HT1080 (cell line): ENCODE data around the gene LAMB4. TPM values are rescaled to one million over a fixed set of nuclear protein-coding genes. Genes with fewer than 3 reads are reported as not detected.
"Not testable (repeated sequence)": the region's sequence is repeated elsewhere in the genome, so short reads cannot be mapped to it uniquely, and the experiment has no call there.

Experiments used
- DNase-seq: peaks from one replicate; pipeline ENCODE4 v3.0.0-alpha.2; 2015; ENCODE audit warnings: low read depth
- total RNA-seq: library from RNA; depleted of rRNA; stranded (reverse); fragments of >200 nt; shearing (Covaris generic); gene quantifications from 2 replicates; pipeline ENCODE4 v1.2.3, GENCODE V29; 2014

Gene LAMB4
- total RNA-seq, 1 experiment from 2014 or later = 0.06 TPM

GRCh38 chr7:108051454-108051853, 78.7 kb downstream of the LAMB4 start:
- no peak for DNase-seq

DNA sequence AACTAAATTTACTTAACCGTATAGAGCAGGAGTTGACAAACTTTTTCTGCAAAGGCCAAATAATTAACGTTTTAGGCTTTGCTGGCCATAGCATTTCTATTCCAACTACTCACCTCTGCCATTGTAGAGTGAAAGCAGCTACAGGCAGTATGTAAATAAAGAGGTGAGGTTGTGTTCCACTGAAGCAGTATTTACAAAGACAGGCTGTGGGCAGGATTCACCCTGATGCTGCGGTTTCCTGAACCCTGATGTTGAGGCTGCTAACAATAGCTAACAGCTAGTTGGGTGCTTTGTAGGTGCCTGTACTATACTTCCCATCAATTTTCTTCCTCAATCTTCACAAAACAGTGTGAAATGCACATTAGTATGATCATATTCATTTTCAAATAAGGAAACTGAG, 80.2 kb downstream of the LAMB4 start:
- no peak for DNase-seq

- no peak for DNase-seq
These were observed 81.7 kb downstream of the LAMB4 start for GRCh38 chr7:108048422-108048821.

DNA sequence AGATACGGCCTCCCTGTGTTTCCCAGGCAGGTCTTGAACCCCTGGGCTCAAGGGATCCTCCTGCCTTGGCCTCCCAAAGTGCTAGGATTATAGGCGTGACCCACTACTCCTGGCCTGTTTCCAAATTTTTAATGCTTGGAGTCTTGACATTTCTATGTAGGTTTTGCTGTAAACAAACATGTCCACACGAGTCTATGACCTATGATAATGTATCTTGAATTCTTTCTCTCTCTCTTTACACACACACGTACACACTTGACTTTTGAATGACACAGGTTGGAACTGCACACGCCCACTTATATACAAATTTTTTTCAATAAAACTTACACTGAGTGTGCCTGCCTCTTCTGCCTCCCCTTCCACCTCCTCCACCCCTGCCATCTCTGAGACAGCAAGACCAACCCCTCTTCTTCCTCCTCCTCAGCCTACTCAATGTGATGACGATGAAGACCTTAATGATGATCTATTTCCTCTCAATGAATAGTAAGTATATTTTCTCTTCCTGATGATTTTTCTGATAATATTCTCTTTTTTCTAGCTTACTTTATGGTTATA, 83.1 kb downstream of the LAMB4 start:
- DNase-seq = no peak

GRCh38 chr7:108045669-108046068, 84.5 kb downstream of the LAMB4 start:
- DNase-seq = no peak

- DNase-seq = no peak
These were observed 85.0 kb downstream of the LAMB4 start for GRCh38 chr7:108045154-108045553.

DNA sequence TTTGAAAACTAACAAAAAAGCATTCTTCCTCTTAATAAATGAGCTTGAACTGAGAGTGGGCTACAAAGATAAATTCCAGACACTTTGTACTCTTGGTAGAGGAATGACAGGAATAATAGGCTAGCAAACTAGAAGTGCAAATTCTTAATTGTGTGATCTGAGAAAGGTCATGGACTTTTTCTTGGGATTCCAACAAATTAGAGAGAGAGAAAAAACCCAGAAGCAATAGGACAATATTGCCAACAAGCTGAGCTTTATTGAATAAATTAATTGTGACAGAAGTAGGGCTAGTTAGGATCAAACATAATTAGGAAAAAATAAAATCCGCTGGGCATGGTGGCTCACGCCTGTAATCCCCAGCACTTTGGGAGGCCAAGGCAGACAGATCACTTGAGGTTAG, 85.8 kb downstream of the LAMB4 start:
- DNase-seq = no peak

GRCh38 chr7:108038986-108039385, 91.2 kb downstream of the LAMB4 start:
- DNase-seq = no peak

DNA sequence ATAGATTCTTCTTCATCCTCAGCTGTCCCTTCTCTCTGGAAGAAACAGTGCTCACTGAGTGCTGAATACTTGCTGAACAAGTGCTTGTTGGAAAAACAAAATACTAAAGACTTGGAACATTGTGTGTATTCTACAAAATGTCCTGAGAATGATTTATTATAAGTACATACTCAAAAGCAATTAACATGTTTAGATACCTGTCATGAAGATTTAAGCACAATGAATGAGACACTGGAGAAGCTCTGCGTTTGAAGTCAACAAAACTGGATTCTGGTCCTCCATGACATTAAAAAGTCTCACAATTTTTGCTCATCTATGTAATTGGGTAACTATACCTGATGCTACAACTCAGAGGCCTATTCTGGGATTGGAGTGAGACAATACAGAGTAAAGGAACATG, 92.4 kb downstream of the LAMB4 start:
- no peak for DNase-seq

- no peak for DNase-seq
These were observed 93.0 kb downstream of the LAMB4 start for GRCh38 chr7:108037140-108037539.

DNA sequence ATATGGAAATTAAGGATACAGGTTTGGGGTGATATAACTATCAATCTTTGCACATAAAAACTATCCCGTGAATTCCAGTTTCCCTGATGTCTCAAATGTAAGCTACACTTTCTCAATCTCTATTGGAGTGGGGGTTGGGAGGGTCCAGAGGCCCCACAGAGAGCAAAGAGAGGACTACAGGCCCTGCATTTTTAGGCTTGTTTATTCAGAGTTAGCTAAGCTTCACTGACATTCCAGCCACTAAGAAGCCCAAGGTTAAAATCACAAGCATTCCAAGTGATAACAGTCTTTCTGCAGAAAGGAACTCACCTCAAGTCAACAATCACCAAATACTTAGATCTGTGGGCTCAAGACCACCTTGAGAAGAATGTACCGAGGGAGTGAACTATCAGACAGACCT, 95.6 kb downstream of the LAMB4 start:
- DNase-seq = no peak

GRCh38 chr7:108033776-108034497, 96.2 kb downstream of the LAMB4 start:
- no peak for DNase-seq

DNA sequence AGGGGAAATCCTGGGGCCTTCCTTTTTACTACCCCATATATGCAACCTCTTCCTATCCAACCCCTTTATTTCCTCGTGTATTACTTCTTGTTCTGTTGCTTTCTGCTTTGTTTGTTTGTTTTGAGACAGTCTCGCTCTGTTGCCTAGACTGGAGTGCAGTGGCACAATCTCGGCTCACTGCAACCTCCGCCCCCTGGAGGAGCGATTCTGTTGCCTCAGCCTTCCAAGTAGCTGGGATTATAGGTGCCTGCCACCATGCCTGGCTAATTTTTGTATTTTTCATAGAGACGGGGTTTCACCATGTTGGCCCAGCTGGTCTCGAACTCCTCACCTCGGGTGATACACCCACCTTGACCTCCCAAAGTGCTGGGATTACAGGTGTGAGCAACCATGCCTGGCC, 96.9 kb downstream of the LAMB4 start:
- DNase-seq = not testable (repeated sequence)

DNA sequence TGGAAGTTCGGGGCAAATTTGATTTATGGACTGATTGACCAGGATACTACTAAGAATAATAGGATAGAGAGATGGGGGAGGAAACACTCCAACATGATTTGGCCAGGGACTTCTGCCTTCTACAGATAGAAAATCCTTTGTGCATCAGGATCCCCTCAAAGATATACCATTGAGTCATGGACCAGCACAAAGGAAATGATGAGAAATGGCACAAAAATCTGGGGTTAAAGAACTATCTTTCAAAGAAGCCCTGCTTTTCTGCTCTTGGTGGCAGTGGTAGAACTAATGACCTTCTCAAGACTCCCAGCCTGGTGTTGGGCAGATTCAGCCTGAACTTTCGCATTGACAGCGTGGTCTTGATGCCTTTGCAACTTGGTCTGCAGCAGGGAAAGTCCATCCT, 99.6 kb downstream of the LAMB4 start:
- peak; percentile 89 for DNase-seq

DNA sequence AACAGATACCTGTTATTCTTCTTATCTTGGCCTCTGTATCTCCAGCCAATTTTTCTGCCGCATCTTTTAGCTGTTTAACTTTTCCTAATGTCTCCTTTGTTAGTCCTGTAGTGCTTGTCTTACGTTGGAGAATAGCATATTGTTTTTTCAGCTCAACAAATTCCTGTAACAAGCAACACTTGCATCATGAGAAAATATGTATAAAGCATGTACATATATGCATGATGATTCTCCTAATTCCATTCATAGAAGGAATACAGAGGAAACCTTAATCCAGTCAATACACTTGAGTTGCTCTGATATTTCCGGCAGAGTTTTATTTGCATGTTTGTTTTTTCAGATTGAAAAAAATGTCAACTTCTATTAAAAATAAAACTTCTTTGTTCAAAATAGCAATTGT, 101.1 kb downstream of the LAMB4 start:
- no peak for DNase-seq

DNA sequence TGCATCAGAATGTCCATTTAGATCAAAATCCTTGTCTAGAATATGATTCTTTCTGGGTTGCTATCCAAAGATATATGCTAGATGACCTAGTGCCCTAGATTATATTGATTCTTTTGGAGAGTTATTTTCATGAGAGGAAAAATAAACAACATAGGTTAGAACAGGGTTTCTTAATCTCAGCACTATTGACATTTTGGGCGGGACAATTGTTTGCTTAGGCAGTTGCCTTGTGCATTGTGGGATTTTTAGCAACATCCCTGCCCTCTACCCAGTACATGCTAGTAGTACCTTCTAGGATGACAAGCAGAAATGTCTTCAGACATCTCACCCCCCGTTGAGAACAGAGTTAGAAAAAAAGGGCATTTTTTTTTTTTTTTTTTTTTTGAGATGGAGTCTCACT, 102.0 kb downstream of the LAMB4 start:
- DNase-seq = no peak

DNA sequence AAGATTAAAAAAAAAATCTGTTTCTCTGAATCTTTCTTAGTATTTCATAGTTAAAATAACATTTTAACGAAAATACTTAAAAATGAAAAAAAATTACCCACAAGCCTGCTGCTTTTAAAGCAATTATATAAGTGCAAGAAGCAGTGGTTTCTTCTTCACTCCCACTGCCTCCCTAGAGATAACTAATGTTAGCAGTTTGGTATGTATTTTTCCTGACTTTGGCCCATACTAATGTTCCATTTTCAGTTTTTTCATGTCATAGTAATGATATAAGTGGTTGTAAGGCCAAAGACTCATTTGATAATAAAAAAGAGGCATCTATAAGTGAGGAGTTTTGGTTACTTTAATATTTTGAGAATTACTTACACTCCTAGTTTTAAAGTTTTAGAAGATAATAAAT, 102.9 kb downstream of the LAMB4 start:
- DNase-seq = no peak

DNA sequence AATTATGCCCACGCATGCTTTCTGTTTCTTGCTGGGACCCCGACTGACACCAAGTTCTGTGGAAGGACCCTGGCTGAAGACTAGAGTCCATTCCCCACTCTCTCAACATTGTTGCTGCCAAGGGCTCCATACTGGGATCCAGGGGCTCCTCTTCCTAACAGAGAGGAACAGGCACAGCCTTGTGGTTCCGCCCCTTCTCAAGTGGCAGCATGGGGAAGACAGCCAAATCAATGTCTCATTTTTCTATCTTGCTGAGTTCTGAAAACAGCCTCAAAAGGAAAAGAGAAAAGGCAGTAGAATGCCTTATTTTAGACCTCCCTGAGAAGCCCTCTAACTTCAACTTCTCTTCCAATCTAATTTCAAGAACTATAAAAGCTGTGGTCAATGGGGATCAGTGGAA, 103.5 kb downstream of the LAMB4 start:
- no peak for DNase-seq

GRCh38 chr7:108026116-108026515, 104.0 kb downstream of the LAMB4 start:
- no peak for DNase-seq

DNA sequence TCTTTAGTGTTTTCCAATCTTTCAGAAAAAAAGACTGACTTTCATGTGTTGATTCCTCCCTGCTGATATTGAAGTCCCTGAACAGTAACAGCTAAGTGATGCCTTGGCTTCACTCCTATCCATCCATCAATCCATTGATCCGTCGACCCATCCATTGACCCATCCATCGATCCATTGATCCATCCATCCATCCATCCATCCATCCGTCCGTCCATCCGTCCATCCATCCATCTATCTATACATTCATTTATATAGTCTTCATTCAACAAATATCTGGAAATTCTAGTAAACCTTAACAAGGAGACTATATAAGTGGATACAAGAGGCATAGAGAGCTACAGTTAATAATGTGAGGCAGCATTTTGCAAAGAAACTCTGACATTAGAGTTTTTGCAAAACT, 105.6 kb downstream of the LAMB4 start:
- DNase-seq = no peak

- no peak for DNase-seq
These were observed 109.6 kb downstream of the LAMB4 start for GRCh38 chr7:108020585-108020984.

DNA sequence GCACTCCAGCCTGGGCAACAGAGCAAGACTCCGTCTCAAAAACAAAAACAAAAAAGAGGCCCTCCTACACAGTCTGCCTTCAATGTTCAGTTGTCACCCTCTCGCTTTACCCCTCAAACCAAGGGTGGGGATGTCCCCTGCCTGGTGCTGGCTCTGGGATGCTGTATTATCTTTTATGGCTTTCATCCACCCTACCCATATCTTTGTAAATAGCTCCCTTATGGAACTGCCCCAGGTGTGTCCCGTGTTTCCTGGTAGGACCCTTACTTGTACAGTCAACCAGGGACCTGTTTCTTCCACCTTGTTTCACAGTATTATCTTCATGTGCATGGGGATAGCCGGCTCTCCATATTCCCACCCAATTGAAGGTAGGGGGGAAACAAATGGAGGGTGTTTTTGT, 111.5 kb downstream of the LAMB4 start:
- DNase-seq = no peak

GRCh38 chr7:108017776-108018151, 112.4 kb downstream of the LAMB4 start:
- no peak for DNase-seq
